HG03432 (cell line): Measurements from ENCODE around the gene NR4A1.

ENCODE experiments used
- ATAC-seq: cut with Tn5 transposase; IDR thresholded peaks from one replicate; pipeline ENCODE4 v1.9.1; 2021; ENCODE audit warnings: mild to moderate bottlenecking, moderate library complexity; ENCODE audit not compliant: unreplicated experiment

The NR4A1 gene

DNA sequence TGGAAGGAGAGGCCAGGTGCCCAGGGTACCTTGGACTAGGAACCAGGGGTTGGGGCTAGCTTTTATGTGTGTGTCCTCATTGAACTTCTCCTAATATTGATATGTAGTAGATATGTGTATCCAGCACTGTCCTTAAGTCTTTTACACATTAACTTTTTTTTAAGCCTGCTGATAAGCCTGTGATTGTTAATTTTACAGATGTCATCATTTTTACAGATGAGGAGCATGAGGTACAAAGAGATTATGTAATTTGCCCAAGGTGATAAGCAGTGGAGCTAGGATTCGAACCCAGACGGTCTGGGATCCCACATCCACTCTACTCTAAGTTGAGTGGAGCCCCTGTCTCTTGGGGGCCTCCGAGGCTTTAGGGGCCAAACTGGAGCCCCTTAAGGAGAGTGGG is 10.2 kb upstream of the NR4A1 start:
- no peak for ATAC-seq

DNA sequence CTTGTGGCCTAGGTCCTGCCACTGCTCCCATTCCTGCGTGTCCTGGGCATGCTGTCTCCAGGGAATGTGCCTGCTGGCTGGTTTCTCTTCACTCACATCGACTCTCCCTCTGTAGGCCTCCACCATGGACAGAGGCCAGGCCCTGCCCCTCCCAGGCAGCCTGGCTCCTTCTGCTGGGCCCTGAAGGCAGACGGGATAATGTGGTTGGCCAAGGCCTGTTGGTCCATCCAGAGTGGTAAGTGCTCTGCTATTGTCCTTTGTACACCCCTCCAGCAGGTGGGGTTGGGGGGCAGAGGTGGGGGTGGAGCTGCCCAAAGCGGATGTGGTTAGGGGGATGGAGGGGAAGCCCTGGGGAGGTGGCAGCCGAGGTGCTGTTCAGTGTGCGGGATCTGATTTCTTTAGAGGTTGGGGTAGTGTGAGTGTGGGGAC is 9.5 kb upstream of the NR4A1 start:
- no peak for ATAC-seq

DNA sequence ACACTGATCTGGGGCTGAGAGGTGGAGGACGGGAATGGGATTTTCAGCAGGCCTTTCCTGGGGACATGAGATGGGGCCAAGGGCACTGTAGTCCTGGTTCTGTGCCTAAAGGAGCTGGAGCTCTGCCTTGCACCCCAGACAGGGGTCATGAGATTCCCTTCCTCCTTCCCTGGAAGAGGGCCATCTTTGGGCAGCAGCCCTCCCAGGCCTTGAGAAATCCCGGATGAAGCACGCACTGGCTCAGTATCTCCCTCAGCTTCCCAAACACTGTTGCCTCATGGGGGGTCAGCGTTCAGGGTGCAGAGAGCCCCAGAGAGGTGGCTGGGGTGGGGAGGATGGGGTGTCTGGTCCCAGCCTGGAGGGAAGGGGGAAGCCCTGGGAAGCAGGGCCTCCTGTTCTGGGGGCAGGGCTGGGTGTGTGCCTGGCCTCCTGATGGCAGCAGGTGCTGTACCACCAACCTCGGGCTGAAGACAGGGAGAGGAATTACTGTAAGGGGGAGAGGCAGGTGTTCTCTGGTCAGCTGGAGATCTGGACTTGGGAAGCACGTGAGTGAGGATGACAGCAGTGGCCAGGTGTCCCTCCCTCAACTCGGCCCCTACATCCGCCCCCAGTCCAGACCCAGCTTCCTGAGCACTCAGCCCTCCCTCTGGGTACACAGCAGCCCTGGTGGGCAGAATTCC is 8.4 kb upstream of the NR4A1 start:
- ATAC-seq = no peak

- no peak for ATAC-seq
Measured at GRCh38 chr12:52043386-52044212, 7.6 kb upstream of the NR4A1 start.

DNA sequence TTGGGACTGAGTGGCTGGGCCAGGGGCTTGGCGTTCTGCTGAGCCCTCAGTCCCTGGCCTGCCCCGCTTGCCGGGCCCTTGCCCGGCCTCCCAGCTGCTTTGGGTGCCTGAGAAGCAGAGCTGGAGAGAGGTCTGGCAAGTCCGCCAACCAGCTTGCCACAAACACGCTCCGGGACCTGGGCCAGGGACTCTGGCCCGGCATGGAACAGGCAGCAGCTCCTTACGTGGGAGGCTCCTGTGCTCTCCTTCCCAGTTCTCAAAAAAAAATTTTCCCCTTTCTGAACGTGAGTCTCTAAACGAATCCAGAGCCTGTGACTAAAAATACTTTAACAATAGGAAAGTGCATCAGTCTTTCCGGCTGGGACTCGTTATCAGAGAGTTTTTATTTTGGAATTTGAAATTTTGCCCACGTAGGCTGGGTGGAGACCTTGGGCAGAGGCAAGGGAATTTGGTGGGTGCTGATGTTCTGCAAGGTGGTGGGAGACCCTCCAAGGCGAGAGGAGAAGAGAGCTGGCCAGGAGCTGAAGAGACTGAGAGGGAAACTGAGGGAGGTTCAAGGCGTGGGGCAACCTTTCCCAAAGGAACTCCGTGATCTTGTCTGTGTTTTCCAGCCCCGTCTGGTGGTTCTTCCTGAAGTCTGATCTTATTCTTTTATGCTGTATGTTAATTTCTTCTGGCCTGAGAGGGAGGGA is 6.8 kb upstream of the NR4A1 start:
- no peak for ATAC-seq

DNA sequence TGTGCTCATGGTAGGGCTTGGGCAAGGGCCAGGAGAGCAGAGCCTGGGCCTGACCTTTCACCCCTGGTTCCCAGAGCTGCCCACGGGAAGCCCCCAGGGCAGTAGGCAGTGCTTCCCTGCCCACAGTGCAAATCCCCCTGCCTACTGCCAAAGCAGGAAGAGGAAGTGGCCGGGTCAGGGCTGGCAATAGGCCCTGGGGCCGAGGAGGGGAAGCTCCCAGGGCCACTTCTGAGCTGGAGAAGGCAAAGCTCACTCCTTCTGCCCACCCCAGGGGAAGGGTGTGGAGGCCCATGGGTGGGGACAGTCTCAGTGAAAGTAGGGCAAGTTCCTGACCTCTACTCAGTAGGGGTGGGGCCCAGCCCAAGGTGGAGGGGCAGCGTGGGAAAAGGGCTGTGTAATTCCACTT is 5.4 kb upstream of the NR4A1 start:
- no peak for ATAC-seq

- ATAC-seq = no peak
Measured at GRCh38 chr12:52046859-52047258, 4.4 kb upstream of the NR4A1 start.

- ATAC-seq = no peak
Measured at GRCh38 chr12:52049286-52049685, 2.0 kb upstream of the NR4A1 start.

DNA sequence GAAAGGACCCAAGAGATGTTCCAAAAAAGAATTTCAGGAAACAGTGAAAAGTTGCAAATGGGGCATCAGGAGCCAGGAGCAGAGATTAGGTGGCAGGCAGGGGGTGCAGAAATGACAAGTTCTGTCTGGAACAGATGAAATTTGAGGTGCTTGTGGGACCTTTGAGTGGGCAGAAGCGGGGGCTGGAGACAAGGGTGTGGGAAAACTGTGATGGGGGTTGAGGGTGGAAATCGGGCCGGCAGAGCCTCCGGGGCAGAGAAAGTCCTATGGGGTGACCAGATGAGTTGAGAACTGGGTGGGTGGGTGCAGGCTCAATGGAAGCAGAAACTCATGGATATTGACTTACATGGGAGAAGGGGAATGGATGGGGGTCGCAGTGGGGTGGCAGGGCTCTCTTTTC is 1.6 kb upstream of the NR4A1 start:
- no peak for ATAC-seq

DNA sequence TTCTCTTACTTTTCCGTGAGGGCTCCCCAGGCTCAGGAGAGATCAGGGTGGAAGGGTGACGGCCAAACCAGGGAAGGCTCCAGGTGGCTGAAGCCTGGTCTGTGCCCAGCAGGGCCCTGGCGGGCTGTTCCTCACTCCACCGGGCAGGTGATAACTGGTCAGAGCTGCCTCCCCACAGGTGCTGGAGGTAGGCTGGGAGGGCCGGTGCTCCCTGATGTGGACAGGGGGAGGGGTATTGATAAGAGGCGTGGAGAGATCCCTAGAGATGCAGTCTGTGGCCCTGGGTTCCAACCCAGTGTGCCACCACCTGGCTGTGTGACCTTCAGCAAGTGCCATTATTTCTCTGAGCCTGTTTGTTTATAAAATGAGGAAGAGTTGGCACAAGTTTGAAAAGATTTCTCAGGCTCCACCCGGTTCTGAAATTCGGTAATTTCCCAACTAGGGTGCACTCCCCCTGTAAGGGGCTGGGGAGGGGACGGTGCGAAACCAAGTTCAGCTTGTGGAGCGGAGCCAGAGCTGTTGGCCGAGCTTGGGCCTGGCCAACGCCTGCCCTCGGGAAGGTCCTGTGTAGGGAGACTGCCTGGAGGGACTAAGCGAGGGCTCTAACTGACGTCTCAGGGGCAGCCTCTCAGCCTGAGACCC is 1.0 kb upstream of the NR4A1 start:
- ATAC-seq = no peak

DNA sequence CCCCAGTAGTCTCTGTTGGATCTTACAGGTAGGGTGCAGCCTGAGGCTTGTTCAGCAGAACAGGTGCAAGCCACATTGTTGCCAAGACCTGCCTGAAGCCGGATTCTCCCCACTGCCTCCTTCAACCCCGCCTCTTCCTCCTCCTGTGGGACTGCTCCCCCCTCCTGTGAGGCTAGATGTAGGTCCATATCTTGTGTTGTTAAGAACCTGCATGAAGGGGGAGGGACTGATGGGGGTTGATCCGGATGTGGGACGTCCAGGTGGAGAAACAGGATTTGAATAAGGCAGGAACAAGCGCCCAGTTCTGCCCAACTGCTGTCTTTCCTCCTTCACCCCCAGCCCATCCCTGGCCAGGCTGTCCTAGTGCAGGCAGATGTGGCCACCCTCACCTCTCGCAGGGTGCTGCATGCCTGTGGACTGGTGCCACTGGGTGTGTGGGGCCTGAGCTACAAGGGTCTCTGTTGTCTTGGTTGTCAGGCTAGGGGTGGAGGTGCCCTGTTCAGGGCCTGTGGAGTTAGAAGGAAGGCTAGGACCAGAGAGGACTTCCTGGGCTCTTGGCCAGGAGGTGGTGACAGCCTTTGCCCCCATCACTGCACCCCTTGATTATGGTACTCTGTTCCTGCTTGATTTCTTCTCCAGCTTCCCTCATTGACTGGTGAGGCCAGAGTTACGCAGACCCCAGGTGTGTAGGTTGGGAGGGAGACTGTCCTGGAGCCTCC is 1.4 kb downstream of the NR4A1 start:
- ATAC-seq = no peak

DNA sequence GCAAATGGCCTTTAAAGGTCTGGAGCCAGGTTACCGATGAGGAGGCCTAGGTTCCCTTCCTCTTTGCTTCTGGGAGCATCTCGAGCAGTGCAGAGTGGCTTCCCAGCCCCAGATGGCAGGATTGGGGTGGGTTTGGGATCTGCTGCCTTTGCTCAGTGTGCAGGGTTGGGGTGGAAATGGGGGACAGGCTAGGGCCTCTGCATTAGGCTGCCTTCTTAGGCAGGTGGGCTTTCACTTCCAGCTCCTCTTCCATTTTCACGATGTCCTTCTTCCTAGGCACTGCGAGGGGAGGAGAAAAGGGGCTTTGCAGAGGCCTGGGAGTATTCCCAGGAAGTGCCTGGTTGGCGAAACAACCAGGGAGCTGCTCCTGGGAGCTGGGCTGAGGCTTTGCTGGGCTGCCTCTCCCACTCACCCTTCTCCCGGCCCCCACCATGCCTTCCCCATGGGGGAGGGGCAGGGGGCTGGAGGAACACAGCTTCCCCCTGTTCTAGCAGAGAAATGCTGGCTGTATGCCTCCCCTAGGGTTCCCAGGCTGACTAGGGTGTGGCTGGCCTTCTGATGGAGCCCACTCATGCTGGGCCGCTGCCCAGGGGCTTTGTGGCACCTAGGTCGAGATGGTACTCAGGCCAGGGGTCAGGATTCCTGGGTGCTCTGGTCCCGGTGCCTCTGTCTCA is 2.4 kb downstream of the NR4A1 start:
- no peak for ATAC-seq

DNA sequence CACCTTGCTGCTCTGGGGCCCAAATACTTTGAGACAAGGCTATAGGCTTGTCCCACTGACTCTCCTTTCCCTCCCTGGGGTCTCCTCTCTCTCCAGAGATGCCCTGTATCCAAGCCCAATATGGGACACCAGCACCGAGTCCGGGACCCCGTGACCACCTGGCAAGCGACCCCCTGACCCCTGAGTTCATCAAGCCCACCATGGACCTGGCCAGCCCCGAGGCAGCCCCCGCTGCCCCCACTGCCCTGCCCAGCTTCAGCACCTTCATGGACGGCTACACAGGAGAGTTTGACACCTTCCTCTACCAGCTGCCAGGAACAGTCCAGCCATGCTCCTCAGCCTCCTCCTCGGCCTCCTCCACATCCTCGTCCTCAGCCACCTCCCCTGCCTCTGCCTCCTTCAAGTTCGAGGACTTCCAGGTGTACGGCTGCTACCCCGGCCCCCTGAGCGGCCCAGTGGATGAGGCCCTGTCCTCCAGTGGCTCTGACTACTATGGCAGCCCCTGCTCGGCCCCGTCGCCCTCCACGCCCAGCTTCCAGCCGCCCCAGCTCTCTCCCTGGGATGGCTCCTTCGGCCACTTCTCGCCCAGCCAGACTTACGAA is 3.1 kb downstream of the NR4A1 start:
- ATAC-seq = no peak

DNA sequence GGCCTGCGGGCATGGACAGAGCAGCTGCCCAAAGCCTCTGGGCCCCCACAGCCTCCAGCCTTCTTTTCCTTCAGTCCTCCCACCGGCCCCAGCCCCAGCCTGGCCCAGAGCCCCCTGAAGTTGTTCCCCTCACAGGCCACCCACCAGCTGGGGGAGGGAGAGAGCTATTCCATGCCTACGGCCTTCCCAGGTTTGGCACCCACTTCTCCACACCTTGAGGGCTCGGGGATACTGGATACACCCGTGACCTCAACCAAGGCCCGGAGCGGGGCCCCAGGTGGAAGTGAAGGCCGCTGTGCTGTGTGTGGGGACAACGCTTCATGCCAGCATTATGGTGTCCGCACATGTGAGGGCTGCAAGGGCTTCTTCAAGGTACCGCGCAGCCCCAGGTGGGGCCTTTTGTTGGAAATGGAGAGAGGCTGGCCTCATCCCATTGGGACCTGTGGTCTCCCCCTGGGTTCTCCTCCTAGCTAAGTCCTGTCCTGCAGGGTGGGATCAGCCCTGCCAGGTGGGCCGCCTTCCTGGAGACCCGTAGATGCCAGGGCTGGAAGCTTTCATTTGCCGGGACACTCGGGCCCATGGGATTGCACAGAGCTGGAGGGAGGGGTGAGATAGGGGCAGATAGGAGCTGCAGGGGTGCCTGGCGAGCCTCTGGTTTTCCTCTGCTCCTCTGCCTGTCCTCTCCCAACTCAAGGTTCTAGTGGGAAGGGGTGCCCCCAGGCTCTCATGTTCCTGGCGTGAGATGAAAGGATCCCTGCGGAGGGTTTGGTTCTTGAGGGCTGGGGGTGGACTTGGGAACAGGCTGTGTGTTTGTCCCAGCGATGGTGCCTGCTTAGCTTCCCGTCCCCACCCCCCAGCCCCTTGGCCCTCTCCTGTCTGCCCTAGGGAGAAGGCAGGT is 3.8 kb downstream of the NR4A1 start:
- ATAC-seq = no peak

GRCh38 chr12:52055731-52056711 is 4.8 kb downstream of the NR4A1 start:
- no peak for ATAC-seq

DNA sequence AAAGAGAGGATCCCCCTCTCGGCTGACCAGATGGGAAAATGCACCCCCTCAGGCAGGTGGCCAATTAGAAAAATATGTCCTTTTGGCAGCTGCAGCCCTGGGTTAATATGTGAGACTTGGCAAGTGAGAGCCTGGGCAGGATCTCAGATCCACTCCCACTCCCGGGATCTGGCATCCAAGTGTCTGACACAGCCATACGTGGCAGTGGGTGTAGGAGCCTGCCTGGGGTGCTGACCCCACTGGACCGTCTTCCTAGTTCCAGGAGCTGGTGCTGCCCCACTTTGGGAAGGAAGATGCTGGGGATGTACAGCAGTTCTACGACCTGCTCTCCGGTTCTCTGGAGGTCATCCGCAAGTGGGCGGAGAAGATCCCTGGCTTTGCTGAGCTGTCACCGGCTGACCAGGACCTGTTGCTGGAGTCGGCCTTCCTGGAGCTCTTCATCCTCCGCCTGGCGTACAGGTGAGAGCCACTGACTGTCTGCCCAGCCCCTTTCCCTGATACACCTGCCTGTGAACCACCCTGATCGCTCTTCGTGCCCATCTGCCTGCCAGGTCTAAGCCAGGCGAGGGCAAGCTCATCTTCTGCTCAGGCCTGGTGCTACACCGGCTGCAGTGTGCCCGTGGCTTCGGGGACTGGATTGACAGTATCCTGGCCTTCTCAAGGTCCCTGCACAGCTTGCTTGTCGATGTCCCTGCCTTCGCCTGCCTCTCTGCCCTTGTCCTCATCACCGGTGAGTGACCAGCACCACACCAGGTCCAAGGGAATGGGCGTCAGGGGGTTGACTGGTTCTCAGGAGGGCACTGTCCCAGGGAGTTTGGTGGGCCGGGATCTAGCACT is 5.8 kb downstream of the NR4A1 start:
- ATAC-seq = no peak
